Panc1 (cell line): ENCODE results near the gene RAB4A.

Experiments used
- POLR2AphosphoS5 ChIP-seq: IDR thresholded peaks from 2 replicates; pipeline ENCODE4 v1.6.1; 2012; ENCODE audit warnings: mild to moderate bottlenecking, low read depth, low read length, moderate library complexity
- SIN3A ChIP-seq: IDR thresholded peaks from 2 replicates; pipeline ENCODE4 v1.6.1; 2012; ENCODE audit warnings: low read depth, mild to moderate bottlenecking, low read length, moderate library complexity, borderline replicate concordance; ENCODE audit not compliant: insufficient read depth

DNA sequence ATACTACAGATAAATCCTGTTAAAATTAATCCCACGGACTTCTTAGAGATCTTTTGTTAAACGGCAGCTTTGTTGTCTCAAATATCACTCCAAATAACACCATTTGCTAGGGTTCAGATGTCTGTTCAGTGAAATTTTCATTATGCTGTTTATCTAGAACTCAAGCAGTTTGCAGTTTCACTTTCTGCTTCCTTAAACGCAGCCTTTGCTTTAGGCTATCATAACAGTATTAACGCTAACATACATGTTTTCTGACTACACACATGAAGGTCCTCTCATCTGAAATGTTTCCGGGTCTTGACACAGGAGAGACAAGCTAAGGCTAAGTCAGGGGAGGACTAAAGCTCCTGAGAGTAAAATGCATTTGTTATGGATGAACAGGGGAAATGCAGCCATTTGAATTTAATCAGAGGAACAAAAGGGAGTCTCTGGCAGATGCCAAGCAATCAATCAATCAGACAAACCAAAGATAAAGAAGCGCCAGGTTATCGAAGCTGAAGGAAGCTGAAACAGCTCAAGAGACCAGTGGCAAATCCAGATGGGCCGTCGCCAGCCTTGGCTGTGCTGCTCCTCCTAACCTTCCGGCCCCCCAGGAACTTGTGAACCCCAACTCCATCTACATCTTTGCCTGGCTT lies 55.1 kb downstream of the RAB4A start:
- TF ChIP-seq POLR2AphosphoS5 (no peak), SIN3A (no peak)
